WERI-Rb-1 (cell line): ENCODE results near the gene CDH4.

Experiments used
- DNase-seq: peaks from one replicate; pipeline ENCODE4 v3.0.0-alpha.2; 2020
- H3K27ac ChIP-seq: fragments of 250-450 bp; sonication (Bioruptor Pico); 2 replicates; pipeline ENCODE4 v1.5.1; 2020; ENCODE audit warnings: mild to moderate bottlenecking, moderate library complexity
- H3K27me3 ChIP-seq: fragments of 250-450 bp; sonication (Bioruptor Pico); 2 replicates; pipeline ENCODE4 v1.5.1; 2021; ENCODE audit warnings: mild to moderate bottlenecking, low read depth, moderate library complexity; ENCODE audit not compliant: insufficient read depth, severe bottlenecking
- H3K36me3 ChIP-seq: fragments of 250-450 bp; sonication (Bioruptor Pico); 2 replicates; pipeline ENCODE4 v1.5.1; 2020; ENCODE audit warnings: mild to moderate bottlenecking, moderate library complexity
- H3K4me3 ChIP-seq: 2 replicates; pipeline ENCODE4 v1.5.1; 2011; ENCODE audit warnings: low read depth, mild to moderate bottlenecking, control low read depth, low read length
- H3K9me3 ChIP-seq: fragments of 250-450 bp; sonication (Bioruptor Pico); 2 replicates; pipeline ENCODE4 v1.5.1; 2021; ENCODE audit warnings: mild to moderate bottlenecking, moderate library complexity; ENCODE audit not compliant: severe bottlenecking
- TF ChIP-seq, protein P1 (sequence below): IDR thresholded peaks from 2 replicates; pipeline ENCODE4 v1.5.1; 2011; ENCODE audit warnings: low read depth, mild to moderate bottlenecking, control low read depth, inconsistent platforms, low read length

CDH4 gene

DNA sequence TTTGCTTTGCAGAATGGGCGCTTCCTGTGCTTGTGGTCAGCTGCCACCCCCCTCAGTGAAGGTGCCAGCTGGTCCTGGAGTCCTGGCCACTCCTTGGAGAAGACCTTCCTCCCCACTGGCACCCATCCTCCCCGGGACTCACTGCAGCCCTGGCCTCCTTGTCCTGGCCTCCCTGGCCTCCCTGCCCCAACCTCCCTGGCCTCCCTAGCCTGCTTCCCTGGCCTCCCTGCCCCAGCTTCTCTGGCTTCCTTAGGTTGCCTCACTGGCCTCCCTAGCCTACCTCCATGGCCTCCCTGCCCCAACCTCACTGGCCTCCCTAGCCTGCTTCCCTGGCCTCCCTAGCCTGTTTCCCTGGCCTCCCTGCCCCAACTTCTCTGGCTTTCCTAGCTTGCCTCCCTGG lies 297.8 kb downstream of the CDH4 start:
- Histone ChIP-seq H3K36me3 (no peaks in the 10 kb centered on the region), H3K27me3 (peaks cover 75% of the 10 kb centered on the region), H3K9me3 (peaks cover 6% of the 10 kb centered on the region), H3K4me3 (no peak overlapping the region), H3K27ac (no peak overlapping the region)
- TF ChIP-seq, protein P1, sequence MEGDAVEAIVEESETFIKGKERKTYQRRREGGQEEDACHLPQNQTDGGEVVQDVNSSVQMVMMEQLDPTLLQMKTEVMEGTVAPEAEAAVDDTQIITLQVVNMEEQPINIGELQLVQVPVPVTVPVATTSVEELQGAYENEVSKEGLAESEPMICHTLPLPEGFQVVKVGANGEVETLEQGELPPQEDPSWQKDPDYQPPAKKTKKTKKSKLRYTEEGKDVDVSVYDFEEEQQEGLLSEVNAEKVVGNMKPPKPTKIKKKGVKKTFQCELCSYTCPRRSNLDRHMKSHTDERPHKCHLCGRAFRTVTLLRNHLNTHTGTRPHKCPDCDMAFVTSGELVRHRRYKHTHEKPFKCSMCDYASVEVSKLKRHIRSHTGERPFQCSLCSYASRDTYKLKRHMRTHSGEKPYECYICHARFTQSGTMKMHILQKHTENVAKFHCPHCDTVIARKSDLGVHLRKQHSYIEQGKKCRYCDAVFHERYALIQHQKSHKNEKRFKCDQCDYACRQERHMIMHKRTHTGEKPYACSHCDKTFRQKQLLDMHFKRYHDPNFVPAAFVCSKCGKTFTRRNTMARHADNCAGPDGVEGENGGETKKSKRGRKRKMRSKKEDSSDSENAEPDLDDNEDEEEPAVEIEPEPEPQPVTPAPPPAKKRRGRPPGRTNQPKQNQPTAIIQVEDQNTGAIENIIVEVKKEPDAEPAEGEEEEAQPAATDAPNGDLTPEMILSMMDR, result no peak
- DNase-seq, result no peak

- H3K27me3 ChIP-seq, result peaks cover 79% of the 10 kb centered on the region
- H3K27ac ChIP-seq, result no peak overlapping the region
- TF ChIP-seq, protein P1, result no peak
- peaks cover 6% of the 10 kb centered on the region for H3K9me3 ChIP-seq
- DNase-seq, result no peak
- H3K36me3 ChIP-seq, result no peaks in the 10 kb centered on the region
- H3K4me3 ChIP-seq, result no peak overlapping the region
Measured at GRCh38 chr20:61551401-61551800, 299.3 kb downstream of the CDH4 start.

- H3K4me3 ChIP-seq, result no peak overlapping the region
- H3K9me3 ChIP-seq, result peaks cover 6% of the 10 kb centered on the region
- H3K36me3 ChIP-seq, result no peaks in the 10 kb centered on the region
- no peak for DNase-seq
- peaks cover 82% of the 10 kb centered on the region for H3K27me3 ChIP-seq
- TF ChIP-seq, protein P1, result no peak
- H3K27ac ChIP-seq, result no peak overlapping the region
Measured at GRCh38 chr20:61554617-61555016, 302.6 kb downstream of the CDH4 start.

- no peak overlapping the region for H3K27ac ChIP-seq
- TF ChIP-seq, protein P1, result no peak
- no peak for DNase-seq
- H3K9me3 ChIP-seq, result peaks cover 6% of the 10 kb centered on the region
- H3K36me3 ChIP-seq, result no peaks in the 10 kb centered on the region
- no peak overlapping the region for H3K4me3 ChIP-seq
- H3K27me3 ChIP-seq, result peaks cover 86% of the 10 kb centered on the region
Measured at GRCh38 chr20:61555566-61555965, 303.5 kb downstream of the CDH4 start.

GRCh38 chr20:61556111-61556510 lies 304.1 kb downstream of the CDH4 start:
- DNase-seq, result no peak
- no peak overlapping the region for H3K27ac ChIP-seq

DNA sequence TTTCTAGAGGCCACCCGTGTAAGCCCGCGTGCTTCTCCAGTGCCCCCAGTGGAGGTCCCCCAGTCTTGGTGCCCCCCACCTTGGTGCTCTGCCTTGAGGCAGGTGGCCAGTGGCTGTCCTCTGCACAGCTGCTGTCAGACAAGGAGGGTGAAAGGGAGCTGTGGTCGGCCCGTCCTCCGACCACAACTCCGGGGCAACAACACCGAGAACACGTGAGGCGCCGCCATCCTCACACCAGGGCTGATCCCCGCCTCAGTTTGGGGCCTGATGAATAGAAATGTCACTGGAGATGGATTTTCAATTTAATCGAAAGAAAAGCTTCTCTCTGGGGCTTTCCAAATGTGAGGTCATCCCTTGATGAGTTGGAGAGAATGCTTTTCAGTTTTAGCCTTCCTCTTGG lies 304.6 kb downstream of the CDH4 start:
- DNase-seq, result no peak
- TF ChIP-seq, protein P1, result no peak
- H3K27ac ChIP-seq, result no peak overlapping the region

More at GRCh38 chr20:61556111-61556510, 304.1 kb downstream of the CDH4 start:
- TF ChIP-seq, protein P1, result no peak
- Histone ChIP-seq H3K9me3 (peaks cover 6% of the 10 kb centered on the region), H3K4me3 (no peak overlapping the region), H3K27me3 (peaks cover 86% of the 10 kb centered on the region), H3K36me3 (no peaks in the 10 kb centered on the region)

More for the DNA sequence above, 304.6 kb downstream of the CDH4 start:
- Histone ChIP-seq H3K4me3 (no peak overlapping the region), H3K36me3 (no peaks in the 10 kb centered on the region), H3K9me3 (peaks cover 3% of the 10 kb centered on the region), H3K27me3 (peaks cover 86% of the 10 kb centered on the region)
